Naive B cell (primary cell): ENCODE measurements around the gene ADD3. TPM values are rescaled to one million over a fixed set of nuclear protein-coding genes. Genes with fewer than 3 reads are reported as not detected.

Source experiments
- ATAC-seq, 2 donors: fragments of 150-1000 bp; cut with Tn5 transposase; 2 replicates each; pipeline ENCODE4 v1.10.0; 2021; ENCODE audit warnings: low read depth in 2 of 2, mild to moderate bottlenecking in 2 of 2, moderate library complexity in 2 of 2
- DNase-seq: peaks from one replicate; pipeline ENCODE4 v3.0.0; 2022
- H3K27ac Mint-ChIP-seq, 6 donors: one replicate each; pipeline ENCODE4 v1.8.0; 2020 to 2022; ENCODE audit warnings: mild to moderate bottlenecking in 6 of 6, mixed read lengths in 6 of 6, moderate library complexity in 5 of 6, inconsistent platforms in 2 of 6
- H3K27me3 Mint-ChIP-seq, 3 donors: one replicate each; pipeline ENCODE4 v1.8.0; 2021 to 2022; ENCODE audit warnings: mixed read lengths in 3 of 3, mild to moderate bottlenecking in 1 of 3
- H3K36me3 Mint-ChIP-seq, 2 donors: one replicate each; pipeline ENCODE4 v1.8.0; 2020 to 2022; ENCODE audit warnings: mixed read lengths in 2 of 2, inconsistent platforms in 1 of 2, mild to moderate bottlenecking in 1 of 2
- H3K4me1 Mint-ChIP-seq, 3 donors: one replicate each; pipeline ENCODE4 v1.8.0; 2020 to 2022; ENCODE audit warnings: mixed read lengths in 3 of 3, inconsistent platforms in 1 of 3, mild to moderate bottlenecking in 1 of 3, moderate library complexity in 1 of 3
- H3K4me3 Mint-ChIP-seq, 8 donors: one replicate each; pipeline ENCODE4 v1.8.0; 2020 to 2022; ENCODE audit warnings: mild to moderate bottlenecking in 8 of 8, mixed read lengths in 8 of 8, moderate library complexity in 8 of 8, inconsistent platforms in 2 of 8
- H3K9me3 Mint-ChIP-seq, 7 donors: one replicate each; pipeline ENCODE4 v1.8.0; 2020 to 2022; ENCODE audit warnings: mixed read lengths in 7 of 7, mild to moderate bottlenecking in 5 of 7, inconsistent platforms in 2 of 7, moderate library complexity in 1 of 7
- polyA plus RNA-seq, 6 donors: library from polyadenylated mRNA; unstranded; fragments of 300-500 nt; fragmentation: Illumina TruSeq; gene quantifications; one replicate each; pipeline ENCODE4 v1.2.3, GENCODE V29; 2021; ENCODE audit warnings: low read depth in 6 of 6

Gene ADD3
- polyA plus RNA-seq, 6 donors from 2014 or later, result 322 to 394 (median 366) TPM

DNA sequence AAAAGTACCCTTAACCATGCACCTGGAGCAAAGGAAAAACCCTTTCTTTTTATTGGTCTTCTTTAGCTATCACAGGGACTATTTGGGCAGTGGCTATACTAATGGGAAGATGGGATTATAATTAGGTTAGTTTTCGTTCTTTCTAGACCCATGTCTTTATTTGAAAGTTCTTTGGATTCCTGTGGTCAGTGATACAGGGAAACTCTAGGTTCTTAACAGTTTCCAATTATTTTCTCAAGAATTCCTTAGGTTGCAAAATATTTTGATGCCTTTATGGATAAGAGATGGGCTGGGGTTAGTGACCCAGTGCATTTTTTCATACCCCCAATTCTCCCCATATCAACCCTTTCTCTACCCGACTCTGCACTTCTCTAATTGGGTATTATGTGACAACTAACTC is 49.0 kb downstream of the ADD3 start:
- Mint-ChIP-seq H3K4me3 (peak overlapping the region in 2 of 8 donors; percentile 2 to 29), H3K27me3 (no peaks in the 10 kb centered on the region), H3K9me3 (no peaks in the 10 kb centered on the region), H3K4me1 (peaks cover 45 to 82% (median 61%) of the 10 kb centered on the region in 3 donors), H3K27ac (peak overlapping the region in 5 of 6 donors; percentile 28 to 89 (median 47)), H3K36me3 (peaks cover 0 to 4% of the 10 kb centered on the region in 2 donors)
- no peak for DNase-seq
- no peak for ATAC-seq

DNA sequence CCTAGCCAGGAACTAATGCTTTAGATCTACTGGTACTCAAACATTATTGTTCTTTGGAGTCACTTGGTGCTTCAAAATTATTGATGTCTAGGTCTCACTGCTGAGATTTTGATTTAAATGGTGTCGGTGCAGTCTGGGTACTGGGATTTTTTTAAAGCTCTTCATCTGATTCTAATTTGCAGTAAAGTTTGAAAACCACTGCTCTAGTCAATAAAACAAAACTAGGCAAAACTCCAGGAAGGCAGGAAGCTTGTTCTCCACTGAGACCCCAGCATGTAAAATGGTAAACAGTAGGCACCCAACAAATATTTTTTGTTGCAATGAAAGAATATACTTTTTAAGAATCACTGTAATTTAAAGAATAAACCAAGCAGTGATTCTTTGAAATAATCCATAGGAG is 49.7 kb downstream of the ADD3 start:
- DNase-seq (no peak), ATAC-seq (no peak)
- H3K36me3 Mint-ChIP-seq, result peaks cover 0 to 4% of the 10 kb centered on the region in 2 donors
- H3K9me3 Mint-ChIP-seq, result no peaks in the 10 kb centered on the region
- H3K4me3 Mint-ChIP-seq, result peak overlapping the region in 5 of 8 donors; percentile 39 to 83 (median 58)
- H3K27ac Mint-ChIP-seq, result peak overlapping the region; percentile 28 to 97 (median 66)
- H3K4me1 Mint-ChIP-seq, result peaks cover 45 to 77% (median 56%) of the 10 kb centered on the region in 3 donors
- no peaks in the 10 kb centered on the region for H3K27me3 Mint-ChIP-seq

DNA sequence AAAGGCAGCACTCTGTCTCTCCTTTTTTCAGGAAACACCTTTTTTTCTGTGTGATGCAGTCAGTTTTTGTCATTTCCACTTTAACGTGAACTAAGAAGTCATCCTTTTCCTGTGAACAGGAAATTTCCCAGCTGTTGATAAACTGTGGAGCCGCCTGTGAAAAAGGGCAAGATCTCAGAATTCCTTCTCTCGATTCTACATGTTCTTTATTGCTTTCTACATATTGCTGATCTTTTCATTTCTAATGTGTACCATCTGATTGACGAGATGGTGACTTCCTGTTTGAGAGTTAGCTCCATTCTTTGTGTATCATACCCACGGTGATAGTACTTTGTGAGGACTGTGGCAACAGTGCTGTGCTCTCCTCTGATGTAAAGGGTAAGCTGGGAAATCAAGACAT is 50.4 kb downstream of the ADD3 start:
- ATAC-seq, result peak; percentile 52 to 66
- DNase-seq, result no peak
- Mint-ChIP-seq H3K27ac (peak overlapping the region; percentile 54 to 97 (median 89)), H3K4me1 (peaks cover 45 to 72% (median 61%) of the 10 kb centered on the region in 3 donors), H3K9me3 (no peaks in the 10 kb centered on the region), H3K36me3 (peaks cover 0 to 4% of the 10 kb centered on the region in 2 donors), H3K27me3 (no peaks in the 10 kb centered on the region), H3K4me3 (peak overlapping the region; percentile 61 to 87 (median 74))

DNA sequence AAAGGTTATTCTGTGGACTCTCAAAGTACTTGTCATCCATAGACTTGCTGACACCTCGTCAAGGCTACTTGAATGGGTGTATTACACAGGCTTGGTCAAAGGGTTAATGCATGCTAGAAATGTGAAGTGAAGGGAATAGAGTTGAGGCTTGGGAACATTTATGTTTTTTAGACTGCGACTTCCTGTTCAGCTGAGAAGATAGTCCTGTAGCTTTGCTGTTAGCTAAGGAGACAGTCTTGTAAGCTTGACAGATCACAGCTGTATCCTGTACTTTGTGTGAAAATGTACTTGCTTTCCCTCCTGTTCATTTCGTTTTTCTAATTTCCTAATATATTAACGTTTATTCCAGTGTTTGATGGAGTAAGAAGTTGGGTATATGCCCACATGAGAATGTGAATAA is 52.1 kb downstream of the ADD3 start:
- peaks cover 0 to 4% of the 10 kb centered on the region in 2 donors for H3K36me3 Mint-ChIP-seq

DNA sequence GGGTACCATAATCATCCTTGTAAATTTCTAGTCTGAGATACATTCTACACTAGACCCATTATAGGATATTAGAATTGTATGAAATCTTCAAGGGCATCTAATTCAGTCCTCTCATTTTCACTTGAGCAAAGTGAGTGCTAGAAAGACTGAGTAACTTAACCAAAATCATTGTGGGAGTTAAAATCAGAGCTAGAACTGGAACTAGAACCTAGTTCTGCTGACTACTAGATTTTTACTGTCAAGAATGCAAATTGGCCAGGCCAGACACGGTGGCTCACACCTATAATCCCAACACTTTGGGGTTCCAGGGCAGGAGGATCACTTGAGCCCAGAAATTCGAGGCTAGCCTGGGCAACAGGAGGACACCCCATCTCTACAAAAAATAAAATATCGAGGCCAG is 53.9 kb downstream of the ADD3 start:
- H3K4me1 Mint-ChIP-seq, result peaks cover 59 to 83% (median 72%) of the 10 kb centered on the region in 3 donors
- H3K36me3 Mint-ChIP-seq, result peaks cover 0 to 4% of the 10 kb centered on the region in 2 donors
- H3K27me3 Mint-ChIP-seq, result no peaks in the 10 kb centered on the region
- ATAC-seq, result no peak
- H3K4me3 Mint-ChIP-seq, result no peak overlapping the region
- H3K27ac Mint-ChIP-seq, result peak overlapping the region in 3 of 6 donors; percentile 27 to 60 (median 30)
- no peaks in the 10 kb centered on the region for H3K9me3 Mint-ChIP-seq
- no peak for DNase-seq

More for the DNA sequence above, 52.1 kb downstream of the ADD3 start:
- no peak for DNase-seq
- peak; percentile 83 for ATAC-seq
- Mint-ChIP-seq H3K27me3 (no peaks in the 10 kb centered on the region), H3K4me3 (peak overlapping the region; percentile 28 to 86 (median 52)), H3K4me1 (peaks cover 47 to 78% (median 64%) of the 10 kb centered on the region in 3 donors), H3K9me3 (no peaks in the 10 kb centered on the region), H3K27ac (peak overlapping the region; percentile 47 to 91 (median 84))

DNA sequence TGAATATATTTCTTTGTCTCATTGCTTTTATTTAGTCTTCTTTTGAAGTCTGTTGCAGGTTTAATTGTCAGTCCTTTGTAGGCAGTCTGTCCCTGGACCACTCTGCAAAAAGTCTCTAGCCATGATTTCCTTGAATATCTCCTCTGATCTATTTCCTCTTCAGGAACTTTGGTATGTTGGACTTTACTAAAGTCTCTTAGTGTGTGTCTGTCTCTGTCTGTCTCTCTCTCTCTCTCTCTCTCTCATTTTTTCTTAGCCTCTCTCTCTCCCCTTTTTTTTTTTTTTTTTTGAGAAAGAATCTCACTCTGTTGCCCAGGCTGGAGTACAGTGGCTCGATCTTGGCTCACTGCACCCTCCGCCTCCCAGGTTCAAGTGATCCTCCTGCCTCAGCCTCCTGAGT is 57.5 kb downstream of the ADD3 start:
- DNase-seq, result no peak
- Mint-ChIP-seq H3K27me3 (no peaks in the 10 kb centered on the region), H3K27ac (peak overlapping the region in 5 of 6 donors; percentile 33 to 97 (median 64)), H3K4me3 (peak overlapping the region in 1 of 8 donors; percentile 26), H3K36me3 (no peaks in the 10 kb centered on the region), H3K4me1 (peaks cover 49 to 82% (median 66%) of the 10 kb centered on the region in 3 donors), H3K9me3 (no peaks in the 10 kb centered on the region)
- no peak for ATAC-seq

DNA sequence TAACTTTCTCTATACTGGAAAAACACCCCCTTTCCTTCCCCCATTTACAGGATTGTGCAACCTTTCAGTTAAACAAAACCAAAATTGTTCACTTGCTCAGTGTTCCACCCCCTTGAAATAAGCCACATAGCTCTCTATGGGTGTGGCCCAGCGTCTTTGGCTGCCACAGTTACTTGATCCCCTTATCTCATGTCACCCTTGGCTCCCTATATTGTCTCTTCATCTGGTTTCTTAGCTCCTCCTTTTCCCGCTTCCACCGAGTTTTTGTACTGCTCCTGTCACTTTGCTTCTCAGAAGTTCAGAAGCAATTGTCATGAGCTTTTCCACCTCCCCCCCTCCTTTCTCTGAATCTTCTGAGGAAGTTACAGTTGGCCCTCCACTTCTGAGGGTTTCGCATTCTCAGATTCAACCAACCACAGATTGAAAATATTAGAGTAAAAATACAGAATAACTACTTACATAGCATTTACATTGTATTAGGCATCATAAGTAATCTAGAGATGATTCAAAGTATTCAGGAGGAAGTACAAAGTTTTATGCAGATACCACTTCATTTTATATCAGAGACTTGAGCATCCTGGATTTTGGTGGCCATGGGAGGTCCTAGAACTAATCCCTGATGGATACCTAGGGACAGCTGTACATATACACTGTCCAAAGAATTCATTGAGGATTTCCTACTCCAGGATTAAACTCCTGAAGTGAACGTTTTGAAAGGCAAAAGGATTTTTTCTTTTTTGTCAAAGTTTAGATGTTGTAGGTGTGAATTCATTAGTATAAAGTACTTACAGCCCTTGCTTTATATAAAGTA is 60.4 kb downstream of the ADD3 start:
- Mint-ChIP-seq H3K4me1 (peaks cover 56 to 88% (median 64%) of the 10 kb centered on the region in 3 donors), H3K27ac (peak overlapping the region; percentile 74 to 98 (median 92)), H3K27me3 (no peaks in the 10 kb centered on the region), H3K4me3 (peak overlapping the region; percentile 67 to 92 (median 80)), H3K9me3 (no peaks in the 10 kb centered on the region), H3K36me3 (no peaks in the 10 kb centered on the region)
- DNase-seq (no peak), ATAC-seq (peak; percentile 71 to 72)

DNA sequence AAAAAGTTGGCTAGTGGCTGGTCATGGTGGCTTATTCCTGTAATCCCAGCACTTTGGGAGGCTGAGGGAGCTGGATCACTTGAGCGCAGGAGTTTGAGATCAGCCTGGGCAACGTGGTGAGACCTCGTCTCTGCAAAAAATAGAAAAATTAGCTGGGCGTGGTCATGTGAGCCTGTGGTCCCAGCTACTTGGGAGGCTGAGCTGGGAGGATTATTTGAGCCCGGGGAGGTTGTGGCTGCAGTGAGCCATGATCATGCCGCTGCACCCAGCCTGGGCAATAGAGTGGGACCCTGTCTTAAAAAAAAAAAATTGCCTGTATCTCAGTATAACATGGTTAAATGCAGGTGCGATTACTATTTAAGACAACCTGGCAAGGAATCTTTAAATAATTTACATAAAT is 61.0 kb downstream of the ADD3 start:
- Mint-ChIP-seq H3K9me3 (no peaks in the 10 kb centered on the region), H3K27ac (peak overlapping the region; percentile 74 to 98 (median 92)), H3K36me3 (peaks cover 0 to 1% of the 10 kb centered on the region in 2 donors), H3K27me3 (no peaks in the 10 kb centered on the region), H3K4me1 (peaks cover 60 to 93% (median 69%) of the 10 kb centered on the region in 3 donors), H3K4me3 (peak overlapping the region; percentile 64 to 92 (median 80))
- ATAC-seq (no peak), DNase-seq (no peak)

DNA sequence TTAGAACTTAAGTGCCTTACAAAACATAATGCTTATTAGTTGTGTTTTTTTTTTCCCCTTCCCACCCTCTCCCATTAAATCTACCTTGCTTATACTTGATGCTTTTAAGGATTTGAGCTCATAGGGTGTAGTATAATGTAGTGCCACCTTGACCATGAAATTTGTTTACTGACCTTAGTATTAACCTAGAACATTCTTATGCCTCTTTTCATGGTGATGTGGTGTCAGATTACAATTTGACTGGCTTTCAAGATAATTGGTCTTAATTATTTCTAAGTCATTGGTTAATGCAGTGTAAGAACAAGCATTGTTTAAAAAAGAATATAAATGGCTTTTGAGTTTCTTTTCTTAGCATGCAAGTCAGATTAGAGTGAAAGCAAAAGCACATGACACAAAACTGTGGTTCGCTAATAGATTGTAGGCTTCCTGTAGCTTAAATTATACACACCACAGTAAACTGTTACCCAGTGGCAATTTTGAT is 61.8 kb downstream of the ADD3 start:
- H3K27me3 Mint-ChIP-seq, result no peaks in the 10 kb centered on the region
- H3K4me3 Mint-ChIP-seq, result peak overlapping the region; percentile 64 to 92 (median 80)
- H3K36me3 Mint-ChIP-seq, result peaks cover 6 to 9% of the 10 kb centered on the region in 2 donors
- H3K27ac Mint-ChIP-seq, result peak overlapping the region; percentile 27 to 98 (median 90)
- H3K9me3 Mint-ChIP-seq, result peaks cover 1 to 6% (median 4%) of the 10 kb centered on the region in 7 donors
- H3K4me1 Mint-ChIP-seq, result peaks cover 66 to 93% (median 75%) of the 10 kb centered on the region in 3 donors
- ATAC-seq (peak; percentile 65 to 66), DNase-seq (no peak)

DNA sequence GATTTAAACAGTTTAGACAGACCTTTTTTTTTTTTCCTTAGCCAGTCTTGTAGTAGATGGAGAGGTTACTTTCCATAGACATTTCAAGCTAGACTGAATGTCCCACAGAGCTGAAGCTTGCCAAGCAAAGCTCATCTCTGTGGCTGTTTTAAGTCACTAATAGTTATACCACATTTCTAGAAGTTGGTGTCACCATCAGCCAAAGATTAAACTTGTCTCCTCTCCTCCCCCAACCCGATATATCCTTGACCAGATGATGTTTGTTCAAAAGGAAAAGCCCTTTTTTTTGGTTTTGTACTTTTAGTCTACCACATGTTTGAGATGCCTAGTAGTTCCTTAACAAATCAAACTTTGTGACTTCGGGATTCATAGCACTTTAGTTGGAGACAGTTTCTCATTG is 66.1 kb downstream of the ADD3 start:
- no peak for ATAC-seq
- peaks cover 1 to 6% (median 4%) of the 10 kb centered on the region in 7 donors for H3K9me3 Mint-ChIP-seq
- H3K4me3 Mint-ChIP-seq, result peak overlapping the region in 5 of 8 donors; percentile 50 to 67 (median 63)
- H3K4me1 Mint-ChIP-seq, result peaks cover 73 to 85% (median 79%) of the 10 kb centered on the region in 3 donors
- no peaks in the 10 kb centered on the region for H3K27me3 Mint-ChIP-seq
- DNase-seq, result no peak
- H3K27ac Mint-ChIP-seq, result peak overlapping the region; percentile 78 to 96 (median 91)
- peaks cover 7 to 10% of the 10 kb centered on the region in 2 donors for H3K36me3 Mint-ChIP-seq

DNA sequence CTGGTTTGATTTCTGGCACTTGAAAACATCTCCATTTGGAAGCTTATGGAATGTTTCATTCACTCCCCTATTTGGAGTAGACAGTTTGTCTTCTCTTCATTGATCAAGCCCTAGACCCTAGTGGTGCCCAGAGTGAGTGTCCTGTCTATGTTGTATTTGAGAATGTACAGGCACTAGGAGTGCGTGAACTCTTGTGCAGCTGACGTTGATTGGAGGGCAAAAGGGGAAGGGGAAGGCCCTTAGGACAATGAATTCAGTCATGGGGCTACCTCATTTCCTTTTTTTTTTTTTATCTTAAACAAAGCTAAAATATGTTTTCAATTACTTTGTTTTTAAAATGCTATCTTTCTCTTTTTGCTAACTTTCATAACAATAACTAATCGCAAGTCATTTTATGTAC is 66.5 kb downstream of the ADD3 start:
- peak overlapping the region in 6 of 8 donors; percentile 50 to 67 (median 64) for H3K4me3 Mint-ChIP-seq

DNA sequence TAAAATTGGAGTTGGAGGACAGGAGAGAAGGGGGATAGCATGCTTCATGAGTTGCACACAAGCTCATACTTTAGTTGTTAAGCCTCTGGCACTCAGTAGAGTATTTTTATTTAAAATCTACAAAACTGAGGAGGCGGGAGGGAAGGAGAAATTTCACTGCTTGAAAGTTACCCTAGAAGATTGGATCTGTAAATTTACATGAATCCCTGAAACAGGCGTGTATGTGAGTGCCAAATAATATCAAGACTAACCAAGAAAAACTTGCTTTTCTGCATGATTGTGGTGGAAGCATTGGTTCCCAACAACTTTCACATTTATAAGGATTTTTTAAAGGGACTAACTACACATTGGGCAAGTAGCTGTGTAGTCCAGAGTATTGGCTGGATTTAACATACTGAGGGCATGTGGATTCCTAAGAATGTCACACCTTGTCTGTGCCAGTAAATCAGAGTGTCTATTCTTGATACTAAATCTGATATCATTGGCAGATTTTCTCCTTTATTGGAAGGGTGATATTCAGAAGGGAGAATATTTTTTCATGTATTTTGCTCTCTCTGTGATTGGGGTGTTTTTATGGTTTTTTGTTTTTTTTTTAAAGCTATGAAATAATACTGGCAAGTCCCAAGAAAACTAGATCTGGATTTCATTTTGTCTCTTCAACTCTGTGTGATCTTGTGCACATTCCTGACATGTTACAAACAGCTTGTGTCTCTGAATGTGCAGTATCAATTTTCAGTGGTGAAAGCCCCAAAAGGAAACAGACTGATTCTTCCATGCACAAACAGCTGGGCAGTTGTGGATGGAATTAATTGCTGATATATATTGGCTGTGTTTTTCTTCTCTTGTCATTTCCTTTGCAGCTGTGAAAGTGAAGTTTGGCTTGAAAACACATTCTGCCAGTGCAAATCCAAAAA is 67.2 kb downstream of the ADD3 start:
- Mint-ChIP-seq H3K4me3 (peak overlapping the region; percentile 34 to 84 (median 64)), H3K27me3 (no peaks in the 10 kb centered on the region), H3K36me3 (peaks cover 7 to 14% of the 10 kb centered on the region in 2 donors), H3K4me1 (peaks cover 70 to 82% (median 78%) of the 10 kb centered on the region in 3 donors), H3K27ac (peak overlapping the region; percentile 78 to 96 (median 91)), H3K9me3 (peaks cover 1 to 6% (median 4%) of the 10 kb centered on the region in 7 donors)
- no peak for ATAC-seq
- no peak for DNase-seq

More for the DNA sequence above, 66.5 kb downstream of the ADD3 start:
- H3K27ac Mint-ChIP-seq, result peak overlapping the region; percentile 78 to 96 (median 91)
- H3K27me3 Mint-ChIP-seq, result no peaks in the 10 kb centered on the region
- ATAC-seq (peak; percentile 68 to 69), DNase-seq (no peak)
- peaks cover 7 to 14% of the 10 kb centered on the region in 2 donors for H3K36me3 Mint-ChIP-seq
- H3K9me3 Mint-ChIP-seq, result peaks cover 1 to 6% (median 4%) of the 10 kb centered on the region in 7 donors
- peaks cover 74 to 85% (median 80%) of the 10 kb centered on the region in 3 donors for H3K4me1 Mint-ChIP-seq
